Heart left ventricle (tissue), 13 donors: Measurements from ENCODE around the gene SLC29A3.

Experiments used
- POLR2A ChIP-seq, 2 donors: fragments of 450-650 bp; IDR thresholded peaks; one replicate each; pipeline ENCODE4 v1.6.1; 2017; ENCODE audit warnings: antibody characterized with exemption in 2 of 2, mild to moderate bottlenecking in 2 of 2, moderate library complexity in 2 of 2
- TF ChIP-seq, protein P1 (sequence below), 12 donors: fragments of 200-600 bp; sonication (generic) in 4 of 12; IDR thresholded peaks; one replicate each; pipeline versions ENCODE4 v1.5.0 to v1.8.0; 2018 to 2022; ENCODE audit warnings: antibody characterized with exemption in 12 of 12, mild to moderate bottlenecking in 5 of 12
- donor health status: ischemic (EF 13 %, LVEDD 7.1; RV severe dilation, severe dysfunction).
- donor health status: DM: no; HTN: yes; CAD: no.
- donor health status: DM: no; HTN: no; CAD: no.
- donor health status: ischemic (EF 25% LVEDD 6.9; RV normal size, moderate dysfunction).
- donor health status: ischemic (EF 25% LVEDD 5.7; RV mildly dilated, moderate dysfunction).
- donor health status: ischemic (EF 35%, LVEDD 5.7; RV mildly dilated, moderate dysfunction).
- donor health status: nonischemic (EF 11% LVEDD 7.7; RV severe dilation, severe dysfunction).
- donor health status: DM: yes; HTN: yes; CAD: no.
- donor health status: PGD.
- donor health status: ischemic (EF 29% LVEDD 5.4; RV normal size, mild dysfunction).
- donor health status: nonischemic (EF 23%, LVEDD 6.1; RV moderate dilation, normal function).

DNA sequence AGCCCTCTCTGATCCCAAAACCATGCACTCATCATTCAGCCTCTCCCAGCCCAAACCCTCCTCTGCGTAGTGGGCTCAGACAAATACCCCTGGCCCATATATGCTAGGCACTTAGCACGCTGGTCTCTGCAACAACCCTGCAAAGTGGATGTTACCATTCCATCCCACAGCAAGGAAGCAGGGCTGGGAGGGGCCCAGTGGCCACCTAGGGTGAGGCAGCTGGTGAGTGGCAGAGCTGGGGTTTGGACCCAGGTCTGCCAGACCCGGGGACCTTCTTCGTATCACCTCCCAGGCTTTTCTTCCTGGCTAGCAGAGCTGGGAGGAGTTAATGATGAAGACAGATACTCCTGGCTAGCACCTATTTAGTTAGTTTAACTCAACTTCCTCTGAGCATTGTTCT, 33.1 kb upstream of the SLC29A3 start:
- TF ChIP-seq, protein P1, sequence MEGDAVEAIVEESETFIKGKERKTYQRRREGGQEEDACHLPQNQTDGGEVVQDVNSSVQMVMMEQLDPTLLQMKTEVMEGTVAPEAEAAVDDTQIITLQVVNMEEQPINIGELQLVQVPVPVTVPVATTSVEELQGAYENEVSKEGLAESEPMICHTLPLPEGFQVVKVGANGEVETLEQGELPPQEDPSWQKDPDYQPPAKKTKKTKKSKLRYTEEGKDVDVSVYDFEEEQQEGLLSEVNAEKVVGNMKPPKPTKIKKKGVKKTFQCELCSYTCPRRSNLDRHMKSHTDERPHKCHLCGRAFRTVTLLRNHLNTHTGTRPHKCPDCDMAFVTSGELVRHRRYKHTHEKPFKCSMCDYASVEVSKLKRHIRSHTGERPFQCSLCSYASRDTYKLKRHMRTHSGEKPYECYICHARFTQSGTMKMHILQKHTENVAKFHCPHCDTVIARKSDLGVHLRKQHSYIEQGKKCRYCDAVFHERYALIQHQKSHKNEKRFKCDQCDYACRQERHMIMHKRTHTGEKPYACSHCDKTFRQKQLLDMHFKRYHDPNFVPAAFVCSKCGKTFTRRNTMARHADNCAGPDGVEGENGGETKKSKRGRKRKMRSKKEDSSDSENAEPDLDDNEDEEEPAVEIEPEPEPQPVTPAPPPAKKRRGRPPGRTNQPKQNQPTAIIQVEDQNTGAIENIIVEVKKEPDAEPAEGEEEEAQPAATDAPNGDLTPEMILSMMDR (IDR thresholded peaks at IDR 0.05), result no peak
- TF ChIP-seq POLR2A (IDR thresholded peaks at IDR 0.05), result no peak
